ENCODE results near the gene CFAP100.

GRCh38 chr3:126356373-126357264 lies 38.1 kb upstream of the CFAP100 start:
- TF ChIP-seq CTCF (IDR thresholded peaks at IDR 0.05) (no peak), ZFX (IDR thresholded peaks at IDR 0.05; ENCODE audit: borderline replicate concordance) (no peak)
